IMR-90 (cell line): ENCODE results near the gene MORN5. TPM values are rescaled to one million over a fixed set of nuclear protein-coding genes. Genes with fewer than 3 reads are reported as not detected.

Experiments
- ATAC-seq: fragments of 200-7000 bp; cut with Tn5 transposase; 2 replicates; pipeline ENCODE4 v1.9.1; 2020; ENCODE audit warnings: low read depth, mild to moderate bottlenecking, moderate library complexity
- BruUV-seq: library from RNA; stranded (reverse); fragments of 400-500 nt; replicated peaks from 2 replicates; lab custom pipeline; 2021; lab: Mats Ljungman, UMichigan
- CTCF ChIA-PET: fragments of 300-600 bp; formaldehyde crosslinking; extraction: SDS; loops from one replicate; lab custom pipeline; 2021; ENCODE audit warnings: antibody characterized with exemption; lab: Yijun Ruan, JAX
- POLR2A ChIA-PET: fragments of 300-600 bp; sonication (Branson Sonifier 250); formaldehyde crosslinking; loops from one replicate; lab custom pipeline; 2022; ENCODE audit warnings: antibody characterized with exemption; ENCODE audit not compliant: unreplicated experiment; lab: Charles Lee
- DNase-seq: peaks from one replicate; pipeline ENCODE4 v3.0.0; 2013
- H2AFZ ChIP-seq: replicated peaks from 2 replicates; pipeline ENCODE3; 2013; ENCODE audit warnings: low read length, mild to moderate bottlenecking; ENCODE audit not compliant: poor library complexity
- H2AK5ac ChIP-seq: 2 replicates; pipeline ENCODE4 v1.6.1; 2013; ENCODE audit warnings: low read depth, low read length, inconsistent platforms
- H2AK9ac ChIP-seq: replicated peaks from 2 replicates; pipeline ENCODE3; 2013; ENCODE audit warnings: mild to moderate bottlenecking, low read depth, low read length, moderate library complexity; ENCODE audit not compliant: poor library complexity
- H2BK120ac ChIP-seq: 2 replicates; pipeline ENCODE4 v1.6.1; 2013; ENCODE audit warnings: low read depth, low read length, inconsistent platforms
- H2BK15ac ChIP-seq: 3 replicates; pipeline ENCODE4 v1.6.1; 2013; ENCODE audit warnings: low read depth, low read length, inconsistent platforms
- H2BK20ac ChIP-seq: 2 replicates; pipeline ENCODE4 v1.6.1; 2013; ENCODE audit warnings: low read depth, mild to moderate bottlenecking, inconsistent platforms, low read length, moderate library complexity
- H2BK5ac ChIP-seq: 2 replicates; pipeline ENCODE4 v1.6.1; 2013; ENCODE audit warnings: mild to moderate bottlenecking, low read depth, low read length, inconsistent platforms; ENCODE audit not compliant: poor library complexity, severe bottlenecking
- H3K14ac ChIP-seq: replicated peaks from 2 replicates; pipeline ENCODE4 v1.6.1; 2013; ENCODE audit warnings: low read depth, low read length, inconsistent platforms
- H3K18ac ChIP-seq: 2 replicates; pipeline ENCODE4 v1.6.1; 2013; ENCODE audit warnings: low read depth, low read length, control low read depth
- H3K23ac ChIP-seq: 2 replicates; pipeline ENCODE4 v1.6.1; 2013; ENCODE audit warnings: low read depth, low read length, inconsistent platforms
- H3K27ac ChIP-seq: 2 replicates; pipeline ENCODE4 v1.5.1; 2013; ENCODE audit warnings: mild to moderate bottlenecking, control low read depth, low read length; ENCODE audit not compliant: insufficient read depth
- H3K27me3 ChIP-seq: 2 replicates; pipeline ENCODE4 v1.6.1; 2013; ENCODE audit warnings: low read length; ENCODE audit not compliant: control insufficient read depth, insufficient read depth
- H3K36me3 ChIP-seq: 2 replicates; pipeline ENCODE4 v1.6.1; 2013; ENCODE audit warnings: low read length, mixed read lengths; ENCODE audit not compliant: control insufficient read depth, insufficient read depth
- H3K4ac ChIP-seq: 2 replicates; pipeline ENCODE4 v1.6.1; 2013; ENCODE audit warnings: low read depth, low read length, inconsistent platforms
- H3K4me1 ChIP-seq: 2 replicates; pipeline ENCODE4 v1.6.1; 2013; ENCODE audit warnings: low read length, mixed read lengths; ENCODE audit not compliant: control insufficient read depth, insufficient read depth
- H3K4me2 ChIP-seq: 2 replicates; pipeline ENCODE4 v1.6.1; 2013; ENCODE audit warnings: low read depth, mild to moderate bottlenecking, control low read depth, low read length, moderate library complexity
- H3K4me3 ChIP-seq: 2 replicates; pipeline ENCODE4 v1.5.1; 2013; ENCODE audit warnings: low read depth, mild to moderate bottlenecking, control low read depth, low read length, moderate library complexity; ENCODE audit not compliant: insufficient read depth
- H3K56ac ChIP-seq: 2 replicates; pipeline ENCODE4 v1.6.1; 2013; ENCODE audit warnings: low read length, inconsistent platforms; ENCODE audit not compliant: insufficient read depth; ENCODE audit errors: extremely low read depth
- H3K79me1 ChIP-seq, 2 experiments: 2 replicates each; pipeline ENCODE4 v1.6.1; 2013; ENCODE audit warnings: low read length in 2 of 2, inconsistent platforms in 1 of 2, low read depth in 1 of 2
- H3K9ac ChIP-seq: 2 replicates; pipeline ENCODE4 v1.6.1; 2013; ENCODE audit warnings: low read depth, low read length, control low read depth
- H3K9me1 ChIP-seq: 2 replicates; pipeline ENCODE4 v1.6.1; 2013; ENCODE audit warnings: low read length, inconsistent platforms; ENCODE audit not compliant: insufficient read depth
- H3K9me3 ChIP-seq: 2 replicates; pipeline ENCODE4 v1.6.1; 2013; ENCODE audit warnings: low read length; ENCODE audit not compliant: control insufficient read depth, insufficient read depth
- H4K20me1 ChIP-seq: 2 replicates; pipeline ENCODE4 v1.6.1; 2013; ENCODE audit warnings: low read length, inconsistent platforms; ENCODE audit not compliant: insufficient read depth
- H4K5ac ChIP-seq: 2 replicates; pipeline ENCODE4 v1.6.1; 2013; ENCODE audit warnings: mild to moderate bottlenecking, low read depth, low read length, control low read depth
- H4K8ac ChIP-seq, 2 experiments: 2 replicates each; pipeline ENCODE4 v1.6.1; 2013; ENCODE audit warnings: low read depth in 2 of 2, low read length in 2 of 2, control low read depth in 1 of 2, inconsistent platforms in 1 of 2
- H4K91ac ChIP-seq: 2 replicates; pipeline ENCODE4 v1.6.1; 2013; ENCODE audit warnings: low read depth, low read length, inconsistent platforms; ENCODE audit not compliant: insufficient read depth
- BHLHE40 ChIP-seq: fragments of 150-350 bp; IDR thresholded peaks from 2 replicates; pipeline ENCODE4 v1.6.1; 2016; ENCODE audit warnings: mild to moderate bottlenecking, low read depth, low read length
- CEBPB ChIP-seq: IDR thresholded peaks from 2 replicates; pipeline ENCODE4 v1.6.1; 2012; ENCODE audit warnings: low read depth, low read length, improper control_type of control experiment
- MAZ ChIP-seq: IDR thresholded peaks from 2 replicates; pipeline ENCODE4 v1.6.1; 2012; ENCODE audit warnings: low read depth, mild to moderate bottlenecking, low read length, improper control_type of control experiment, moderate library complexity, borderline replicate concordance
- MXI1 ChIP-seq: IDR thresholded peaks from 2 replicates; pipeline ENCODE4 v1.6.1; 2012; ENCODE audit warnings: low read depth, mild to moderate bottlenecking, low read length, moderate library complexity, borderline replicate concordance
- RAD21 ChIP-seq: IDR thresholded peaks from 2 replicates; pipeline ENCODE4 v1.6.1; 2012; ENCODE audit warnings: low read length, improper control_type of control experiment
- WGBS, 2 experiments: methylation state at CpG; one replicate each; pipeline versions ENCODE4 v1.1.5 to v1.1.7; 2013; ENCODE audit warnings: missing lambda C conversion rate in 2 of 2; ENCODE audit not compliant: insufficient read length in 1 of 2; ENCODE audit errors: extremely low coverage in 2 of 2; 5-methylcytosine and 5-hydroxymethylcytosine counted together
- dilution Hi-C: fragments of 300-500 bp; cut with HindIII; formaldehyde crosslinking; loops from one replicate; pipeline ENCODE4 v1.14.3; 2018; ENCODE audit warnings: low sequenced_read_pairs; ENCODE audit not compliant: unreplicated experiment
- in situ Hi-C: fragments of 300-500 bp; cut with MboI; formaldehyde crosslinking; loops from 3 replicates; pipeline ENCODE4 v1.14.3; 2019; ENCODE audit warnings: low sequenced_read_pairs, inconsistent platforms, mixed read lengths
- intact Hi-C: fragments of 100-400 bp; cut with micrococcal nuclease; formaldehyde crosslinking; loops from 2 replicates; pipeline ENCODE4 v1.10.0; 2022
- polyA plus RNA-seq, 3 experiments: library from polyadenylated mRNA; depleted of rRNA; stranded (reverse); fragments of >200 nt; gene quantifications; 2 replicates each; pipeline ENCODE4 v1.2.3, GENCODE V29; 2012; ENCODE audit warnings: low replicate concordance in 1 of 3
- total RNA-seq: library from RNA; depleted of rRNA; stranded (reverse); fragments of >200 nt; gene quantifications from 2 replicates; pipeline ENCODE4 v1.2.3, GENCODE V29; 2012

MORN5 gene
- total and polyA plus RNA-seq, 2 of the 4 experiments (the other 2 are of a cell fraction): not detected

DNA sequence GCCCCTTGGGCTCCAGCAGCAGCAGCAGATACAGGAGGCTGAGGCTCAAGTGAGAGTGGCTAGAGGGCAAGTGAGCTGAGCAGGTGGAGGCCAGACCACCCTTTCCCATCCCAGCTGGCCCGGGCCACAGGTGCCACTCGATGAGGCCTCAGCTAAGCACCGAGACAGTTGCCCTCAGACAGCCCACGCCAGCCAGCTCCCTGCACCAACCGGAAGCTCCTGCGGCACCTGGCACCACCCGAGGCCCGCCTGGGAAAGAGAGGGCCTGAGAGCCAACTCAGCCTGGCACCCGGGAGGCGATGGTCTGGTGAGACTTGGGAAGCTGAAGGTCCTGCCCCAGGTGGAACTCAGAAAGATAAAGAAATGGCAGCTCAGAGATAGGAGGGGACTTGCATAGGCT lies 38.3 kb upstream of the MORN5 start:
- Histone ChIP-seq H2BK20ac (no peak overlapping the region), H3K56ac (no peak overlapping the region), H3K4ac (no peak overlapping the region), H2BK15ac (no peak overlapping the region), H3K4me1 (peaks cover 10% of the 10 kb centered on the region), H2BK5ac (no peak overlapping the region), H2AFZ (no peak overlapping the region), H3K14ac (no peak overlapping the region), H4K8ac (no peak overlapping the region), H2BK120ac (no peak overlapping the region), H4K20me1 (no peaks in the 10 kb centered on the region), H4K5ac (no peak overlapping the region), H3K27ac (no peak overlapping the region), H4K91ac (no peak overlapping the region), H3K9ac (no peak overlapping the region), H3K23ac (no peak overlapping the region), H3K27me3 (peaks cover 4% of the 10 kb centered on the region; the same call in 1 of the 2 replicates), H2AK9ac (no peak overlapping the region), H3K4me2 (no peak overlapping the region), H2AK5ac (no peak overlapping the region), H3K79me1 (no peaks in the 10 kb centered on the region), H3K18ac (no peak overlapping the region), H3K9me1 (peaks cover 7% of the 10 kb centered on the region), H3K9me3 (no peaks in the 10 kb centered on the region), H3K4me3 (no peak overlapping the region), H3K36me3 (no peaks in the 10 kb centered on the region)
- no TSS peak for BruUV-seq
- in situ Hi-C loops (loop anchor here (5.0 kb wide), 3 partner anchors 231 to 691 kb away; no protein-coding TSS in a partner anchor), dilution Hi-C loops (no loop called here), intact Hi-C loops (no loop called here)
- ChIA-PET CTCF (interaction anchor here (0.9 to 4.7 kb wide), 2 partner anchors 22 to 159 kb away, joined by 3 to 37 read pairs; no protein-coding TSS in a partner anchor), POLR2A (no interaction called here)
- no peak for TF ChIP-seq RAD21
- no peak for TF ChIP-seq MAZ
- TF ChIP-seq CEBPB: no peak
- TF ChIP-seq MXI1: no peak
- TF ChIP-seq BHLHE40: no peak
- ATAC-seq (no peak), DNase-seq (no peak)
- 82% methylated on average over 5 of the region's 10 CpGs; no CpG with 5 or more reads in 1 of the 2 experiments for WGBS, 2 experiments
